Panc1 (cell line): ENCODE data around the gene IMPG1. TPM values are rescaled to one million over a fixed set of nuclear protein-coding genes. Genes with fewer than 3 reads are reported as not detected.

Experiments used
- ATAC-seq: fragments of 200-7000 bp; cut with Tn5 transposase; 2 replicates; pipeline ENCODE4 v1.9.1; 2020; ENCODE audit warnings: mild to moderate bottlenecking, moderate library complexity
- BruUV-seq: library from RNA; stranded (reverse); fragments of 400-500 nt; replicated peaks from 2 replicates; lab custom pipeline; 2021; lab: Mats Ljungman, UMichigan
- CTCF ChIA-PET: fragments of 300-600 bp; sonication (Branson Sonifier 250); formaldehyde crosslinking; loops from one replicate; lab custom pipeline; 2022; ENCODE audit warnings: antibody characterized with exemption; lab: Charles Lee
- POLR2A ChIA-PET: fragments of 300-600 bp; sonication (Branson Sonifier 250); formaldehyde crosslinking; loops from one replicate; lab custom pipeline; 2022; ENCODE audit warnings: antibody characterized with exemption; lab: Charles Lee
- DNase-seq: peaks from one replicate; pipeline ENCODE4 v3.0.0-alpha.2; 2010; ENCODE audit warnings: low read depth, low spot score
- H3K27ac ChIP-seq: 2 replicates; pipeline ENCODE4 v1.5.1; 2011; ENCODE audit warnings: mild to moderate bottlenecking, low read length, inconsistent platforms
- H3K27me3 ChIP-seq: fragments of 200-500 bp; sonication (Bioruptor generic); 2 replicates; pipeline ENCODE4 v1.6.0; 2014; ENCODE audit warnings: low read length, inconsistent platforms; ENCODE audit not compliant: control insufficient read depth, insufficient read depth
- H3K36me3 ChIP-seq: fragments of 200-500 bp; sonication (Bioruptor generic); 2 replicates; pipeline ENCODE4 v1.5.1; 2014; ENCODE audit warnings: inconsistent platforms, mild to moderate bottlenecking, low read length, moderate library complexity; ENCODE audit not compliant: control insufficient read depth, insufficient read depth
- H3K4me1 ChIP-seq: 2 replicates; pipeline ENCODE4 v1.5.1; 2011; ENCODE audit warnings: inconsistent platforms, mild to moderate bottlenecking, low read length, moderate library complexity; ENCODE audit not compliant: control insufficient read depth, insufficient read depth
- H3K4me3 ChIP-seq, 2 experiments: 2 replicates each; pipeline ENCODE4 v1.5.1; 2011 to 2012; ENCODE audit warnings: low read depth in 2 of 2, low read length in 2 of 2, mild to moderate bottlenecking in 2 of 2, inconsistent platforms in 1 of 2, moderate library complexity in 1 of 2
- H3K9me3 ChIP-seq: fragments of 200-500 bp; sonication (Bioruptor generic); 2 replicates; pipeline ENCODE4 v1.5.1; 2014; ENCODE audit warnings: low read depth, mild to moderate bottlenecking, inconsistent platforms, low read length, moderate library complexity; ENCODE audit not compliant: control insufficient read depth, insufficient read depth
- POLR2AphosphoS5 ChIP-seq: IDR thresholded peaks from 2 replicates; pipeline ENCODE4 v1.6.1; 2012; ENCODE audit warnings: mild to moderate bottlenecking, low read depth, low read length, moderate library complexity
- SIN3A ChIP-seq: IDR thresholded peaks from 2 replicates; pipeline ENCODE4 v1.6.1; 2012; ENCODE audit warnings: low read depth, mild to moderate bottlenecking, low read length, moderate library complexity, borderline replicate concordance; ENCODE audit not compliant: insufficient read depth
- TCF7L2 ChIP-seq: IDR thresholded peaks from 2 replicates; pipeline ENCODE4 v1.6.1; 2011; ENCODE audit warnings: mild to moderate bottlenecking, low read depth, low read length, inconsistent platforms
- in situ Hi-C: cut with HindIII; loops from 2 replicates; pipeline ENCODE4 v1.10.0; 2016; ENCODE audit warnings: low sequenced_read_pairs, low pct_unique_long_range_greater_than_20kb
- intact Hi-C: fragments of 100-400 bp; cut with micrococcal nuclease; formaldehyde crosslinking; loops from one replicate; pipeline ENCODE4 v1.10.0; 2022; ENCODE audit not compliant: unreplicated experiment
- total RNA-seq: library from RNA; stranded (reverse); gene quantifications from one replicate; pipeline ENCODE4 v1.2.1, GENCODE V29; 2021; ENCODE audit not compliant: unreplicated experiment
- TF ChIP-seq, protein P1 (sequence below), 2 experiments: IDR thresholded peaks; 2 replicates each; pipeline ENCODE4 v1.6.1; 2011 to 2012; ENCODE audit warnings: low read depth in 2 of 2, control low read depth in 1 of 2, low read length in 1 of 2, mild to moderate bottlenecking in 1 of 2, moderate library complexity in 1 of 2; ENCODE audit not compliant: insufficient read depth in 1 of 2
- TF ChIP-seq, protein P2 (sequence below): fragments of 450-650 bp; IDR thresholded peaks from 2 replicates; pipeline ENCODE4 v1.5.1; 2017; ENCODE audit warnings: mild to moderate bottlenecking

The IMPG1 gene
- total RNA-seq, 1 experiment from 2014 or later, result not detected

DNA sequence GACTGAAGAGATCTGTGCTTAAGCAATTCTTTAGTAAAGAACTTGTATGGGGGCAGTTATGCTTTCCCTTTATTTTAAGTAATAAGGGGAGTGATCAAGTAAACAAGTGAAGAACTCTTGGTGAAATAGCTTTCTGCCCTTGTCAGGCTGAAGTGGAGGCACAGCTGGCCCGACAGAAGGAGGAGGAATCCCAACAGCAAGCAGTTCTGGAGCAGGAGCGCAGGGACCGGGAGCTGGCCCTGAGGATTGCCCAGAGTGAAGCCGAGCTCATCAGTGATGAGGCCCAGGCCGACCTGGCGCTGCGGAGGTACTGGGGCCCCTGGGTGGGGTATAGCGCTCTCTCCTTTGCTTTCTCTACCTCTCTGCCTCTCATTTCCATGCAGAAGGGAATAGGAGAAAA, 180.1 kb downstream of the IMPG1 start:
- TF ChIP-seq, protein P1, sequence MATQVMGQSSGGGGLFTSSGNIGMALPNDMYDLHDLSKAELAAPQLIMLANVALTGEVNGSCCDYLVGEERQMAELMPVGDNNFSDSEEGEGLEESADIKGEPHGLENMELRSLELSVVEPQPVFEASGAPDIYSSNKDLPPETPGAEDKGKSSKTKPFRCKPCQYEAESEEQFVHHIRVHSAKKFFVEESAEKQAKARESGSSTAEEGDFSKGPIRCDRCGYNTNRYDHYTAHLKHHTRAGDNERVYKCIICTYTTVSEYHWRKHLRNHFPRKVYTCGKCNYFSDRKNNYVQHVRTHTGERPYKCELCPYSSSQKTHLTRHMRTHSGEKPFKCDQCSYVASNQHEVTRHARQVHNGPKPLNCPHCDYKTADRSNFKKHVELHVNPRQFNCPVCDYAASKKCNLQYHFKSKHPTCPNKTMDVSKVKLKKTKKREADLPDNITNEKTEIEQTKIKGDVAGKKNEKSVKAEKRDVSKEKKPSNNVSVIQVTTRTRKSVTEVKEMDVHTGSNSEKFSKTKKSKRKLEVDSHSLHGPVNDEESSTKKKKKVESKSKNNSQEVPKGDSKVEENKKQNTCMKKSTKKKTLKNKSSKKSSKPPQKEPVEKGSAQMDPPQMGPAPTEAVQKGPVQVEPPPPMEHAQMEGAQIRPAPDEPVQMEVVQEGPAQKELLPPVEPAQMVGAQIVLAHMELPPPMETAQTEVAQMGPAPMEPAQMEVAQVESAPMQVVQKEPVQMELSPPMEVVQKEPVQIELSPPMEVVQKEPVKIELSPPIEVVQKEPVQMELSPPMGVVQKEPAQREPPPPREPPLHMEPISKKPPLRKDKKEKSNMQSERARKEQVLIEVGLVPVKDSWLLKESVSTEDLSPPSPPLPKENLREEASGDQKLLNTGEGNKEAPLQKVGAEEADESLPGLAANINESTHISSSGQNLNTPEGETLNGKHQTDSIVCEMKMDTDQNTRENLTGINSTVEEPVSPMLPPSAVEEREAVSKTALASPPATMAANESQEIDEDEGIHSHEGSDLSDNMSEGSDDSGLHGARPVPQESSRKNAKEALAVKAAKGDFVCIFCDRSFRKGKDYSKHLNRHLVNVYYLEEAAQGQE (IDR thresholded peaks at IDR 0.05; ENCODE audit: insufficient read depth in 1 of 2, low read depth in 2 of 2, low read length in 1 of 2), result no peak
- TF ChIP-seq POLR2AphosphoS5 (no peak), SIN3A (no peak)
- H3K36me3 ChIP-seq, result peaks cover 2% of the 10 kb centered on the region; the same call in 1 of the 2 replicates
- H3K27ac ChIP-seq, result no peak overlapping the region
- intact Hi-C loops (no loop called here), in situ Hi-C loops (no loop called here)
- ATAC-seq, result no peak
- CTCF ChIA-PET, result interaction anchor here (0.6 to 0.8 kb wide), 2 partner anchors 12 to 21 kb away, joined by 3 to 5 read pairs; no protein-coding TSS in a partner anchor
- POLR2A ChIA-PET, result no interaction called here
- H3K4me1 ChIP-seq, result no peaks in the 10 kb centered on the region
- no peaks in the 10 kb centered on the region for H3K27me3 ChIP-seq
- DNase-seq, result no peak
- BruUV-seq, result no TSS peak
- H3K9me3 ChIP-seq, result no peaks in the 10 kb centered on the region
- H3K4me3 ChIP-seq, result no peak overlapping the region

DNA sequence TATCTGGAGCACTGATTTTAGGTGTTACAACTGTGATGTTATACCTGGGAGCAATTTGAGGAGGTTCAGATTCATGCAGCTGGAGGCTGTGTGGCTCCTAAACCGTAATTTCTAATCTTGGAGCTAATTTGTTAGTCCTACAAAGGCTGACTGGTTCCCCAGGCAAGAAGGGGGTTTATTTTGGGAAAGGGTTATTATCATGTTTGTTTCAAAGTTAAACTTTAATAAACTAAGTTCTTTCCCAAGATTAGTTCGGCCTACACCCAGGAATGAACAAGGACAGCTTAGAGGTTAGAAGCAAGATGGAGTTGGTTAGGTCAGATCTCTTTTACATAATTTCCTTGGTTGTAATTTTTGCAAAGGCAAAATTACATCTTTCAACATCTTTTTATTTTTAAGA, 187.6 kb downstream of the IMPG1 start:
- no peak overlapping the region for H3K4me3 ChIP-seq
- in situ Hi-C loops, result no loop called here

More for the DNA sequence above, 187.6 kb downstream of the IMPG1 start:
- intact Hi-C loops, result no loop called here
- Histone ChIP-seq H3K36me3 (peaks cover 12% of the 10 kb centered on the region), H3K9me3 (no peaks in the 10 kb centered on the region), H3K27ac (no peak overlapping the region), H3K27me3 (no peaks in the 10 kb centered on the region), H3K4me1 (no peaks in the 10 kb centered on the region)
- DNase-seq, result no peak
- CTCF ChIA-PET, result interaction anchor here (1.0 kb wide), 1 partner anchor 8 kb away, joined by 3 read pairs; no protein-coding TSS in a partner anchor
- no TSS peak for BruUV-seq
- ATAC-seq, result no peak
- POLR2A ChIA-PET, result no interaction called here
- TF ChIP-seq TCF7L2 (no peak), POLR2AphosphoS5 (no peak), SIN3A (no peak)
- TF ChIP-seq, protein P2, sequence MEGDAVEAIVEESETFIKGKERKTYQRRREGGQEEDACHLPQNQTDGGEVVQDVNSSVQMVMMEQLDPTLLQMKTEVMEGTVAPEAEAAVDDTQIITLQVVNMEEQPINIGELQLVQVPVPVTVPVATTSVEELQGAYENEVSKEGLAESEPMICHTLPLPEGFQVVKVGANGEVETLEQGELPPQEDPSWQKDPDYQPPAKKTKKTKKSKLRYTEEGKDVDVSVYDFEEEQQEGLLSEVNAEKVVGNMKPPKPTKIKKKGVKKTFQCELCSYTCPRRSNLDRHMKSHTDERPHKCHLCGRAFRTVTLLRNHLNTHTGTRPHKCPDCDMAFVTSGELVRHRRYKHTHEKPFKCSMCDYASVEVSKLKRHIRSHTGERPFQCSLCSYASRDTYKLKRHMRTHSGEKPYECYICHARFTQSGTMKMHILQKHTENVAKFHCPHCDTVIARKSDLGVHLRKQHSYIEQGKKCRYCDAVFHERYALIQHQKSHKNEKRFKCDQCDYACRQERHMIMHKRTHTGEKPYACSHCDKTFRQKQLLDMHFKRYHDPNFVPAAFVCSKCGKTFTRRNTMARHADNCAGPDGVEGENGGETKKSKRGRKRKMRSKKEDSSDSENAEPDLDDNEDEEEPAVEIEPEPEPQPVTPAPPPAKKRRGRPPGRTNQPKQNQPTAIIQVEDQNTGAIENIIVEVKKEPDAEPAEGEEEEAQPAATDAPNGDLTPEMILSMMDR, result no peak
- TF ChIP-seq, protein P1 (IDR thresholded peaks at IDR 0.05; ENCODE audit: insufficient read depth in 1 of 2, low read depth in 2 of 2, low read length in 1 of 2), result no peak
